Activated CD4-positive, CD25-positive, alpha-beta regulatory T cell (primary cell): ENCODE measurements around the gene CCBE1.

Experiments
- DNase-seq, 4 experiments: peaks; one replicate each; lab custom pipeline; 2025; lab: John Stamatoyannopoulos, UW

CCBE1 gene

DNA sequence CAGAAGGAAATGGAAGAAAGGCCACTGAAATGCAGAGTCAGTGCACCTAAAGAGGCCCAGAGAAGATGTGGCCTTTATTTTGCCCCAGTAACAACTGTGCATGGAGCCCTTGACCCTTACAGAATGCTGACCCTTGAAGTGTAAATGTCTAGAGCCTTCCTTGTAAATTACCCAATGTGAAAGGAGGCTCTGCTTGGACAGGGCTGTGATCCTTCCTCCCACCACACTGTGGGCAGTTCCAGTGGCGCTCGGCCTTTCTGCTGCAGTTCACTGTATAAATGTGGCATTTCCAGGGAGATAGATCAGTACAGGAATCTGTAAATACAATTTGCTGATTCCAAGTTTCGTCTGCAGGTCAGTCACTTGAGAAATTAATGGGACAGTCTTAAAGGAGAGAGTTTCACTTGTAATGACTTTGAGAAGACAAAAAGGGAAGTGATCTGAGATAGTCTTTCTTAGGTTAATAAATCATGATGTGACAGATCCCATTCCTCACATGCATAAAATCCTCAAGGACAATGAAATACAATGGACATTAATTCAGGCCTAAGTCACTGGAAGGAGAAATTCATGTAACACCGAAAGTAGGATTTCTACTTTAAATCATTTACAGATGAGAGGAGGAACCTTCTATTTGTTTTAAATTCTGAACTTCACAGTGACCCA, 204.3 kb downstream of the CCBE1 start:
- DNase-seq: no peak

DNA sequence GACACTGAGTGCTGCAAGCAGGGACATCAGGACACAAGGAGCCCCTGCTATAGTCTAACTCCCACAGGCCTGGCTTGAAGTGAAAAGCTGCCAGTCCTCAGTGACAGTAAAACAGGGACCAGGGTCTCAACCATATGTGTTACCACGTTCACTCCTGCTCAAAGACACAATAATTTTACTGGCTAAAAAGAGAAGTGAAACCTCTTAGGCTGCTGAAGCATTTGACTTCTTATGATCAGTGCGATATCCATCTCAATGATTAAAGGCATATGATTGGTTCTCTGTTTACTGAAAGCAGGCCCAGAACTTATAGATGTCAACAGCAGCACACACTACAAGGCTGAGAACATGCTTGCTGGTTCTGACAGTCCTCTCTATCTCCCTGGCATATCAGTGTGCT, 208.3 kb downstream of the CCBE1 start:
- no peak for DNase-seq

DNA sequence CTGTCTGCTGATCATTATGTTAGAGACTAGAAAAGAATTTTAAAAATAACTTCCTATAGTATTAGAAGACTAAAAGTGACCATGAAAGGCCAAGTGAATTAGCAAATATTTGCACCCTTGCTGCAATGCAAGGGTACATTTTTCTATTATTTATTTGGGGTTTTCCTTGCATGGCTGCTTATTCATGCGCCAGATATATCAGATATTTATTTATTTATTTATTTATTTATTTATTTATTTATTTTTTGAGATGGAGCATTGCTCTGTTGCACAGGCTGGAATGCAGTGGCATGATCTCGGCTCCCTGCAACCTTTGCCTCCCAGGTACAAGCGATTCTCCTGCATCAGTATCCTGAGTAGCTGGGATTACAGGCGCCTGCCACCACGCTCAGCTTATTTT, 211.8 kb downstream of the CCBE1 start:
- no peak for DNase-seq

DNA sequence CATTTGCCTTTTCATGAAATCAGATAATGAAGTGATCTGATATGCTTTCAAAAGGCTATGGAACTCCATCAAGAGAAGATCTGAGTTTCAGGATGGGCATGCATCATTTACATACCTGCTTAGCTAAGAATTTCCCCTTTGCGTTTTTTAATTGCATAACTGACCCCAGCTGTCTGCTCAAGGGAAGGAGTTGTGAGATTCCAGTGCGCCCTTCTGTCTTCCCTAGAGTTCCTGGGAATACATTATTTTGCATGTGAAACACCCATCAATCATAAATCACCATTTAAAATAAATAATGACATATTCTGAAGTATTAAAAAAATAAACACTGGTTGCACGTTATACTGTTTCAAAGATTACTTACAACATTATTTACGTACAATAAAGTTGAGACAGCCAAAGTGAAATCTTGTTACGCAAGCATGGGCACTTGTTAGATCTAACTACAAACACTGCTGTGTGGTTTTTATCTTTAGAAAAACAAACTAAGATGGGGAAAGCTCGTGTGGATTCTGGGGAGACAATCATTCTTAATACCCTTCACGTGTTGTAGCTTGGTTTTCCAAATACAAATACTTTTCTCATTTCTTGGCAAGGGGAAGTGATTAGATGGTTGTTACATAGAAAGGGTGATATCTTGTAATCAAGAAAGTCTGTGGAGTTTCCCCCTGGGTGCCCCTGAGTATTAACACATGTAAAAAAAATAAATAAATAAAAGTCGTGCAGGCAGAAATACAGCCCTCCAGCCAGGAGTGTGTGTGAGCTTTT, 212.5 kb downstream of the CCBE1 start:
- DNase-seq: no peak

DNA sequence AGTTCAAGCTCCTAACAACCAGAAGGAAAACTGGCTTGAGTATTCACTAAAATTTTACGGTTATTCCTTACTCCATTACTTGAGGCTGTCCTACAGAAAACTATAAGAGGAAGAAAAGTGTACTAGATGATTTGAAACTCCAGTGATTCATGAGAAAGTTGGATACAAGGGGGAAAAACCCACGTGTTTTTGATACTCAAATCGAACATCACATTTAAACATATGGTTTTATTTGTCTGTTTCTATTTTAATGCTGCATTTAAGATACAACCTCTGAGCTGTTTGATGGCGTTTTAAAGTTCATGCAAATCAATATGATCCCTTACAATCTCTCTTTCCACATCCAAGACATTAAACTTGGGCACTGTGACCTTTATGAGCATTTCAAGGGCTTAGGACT, 213.1 kb downstream of the CCBE1 start:
- DNase-seq: no peak

DNA sequence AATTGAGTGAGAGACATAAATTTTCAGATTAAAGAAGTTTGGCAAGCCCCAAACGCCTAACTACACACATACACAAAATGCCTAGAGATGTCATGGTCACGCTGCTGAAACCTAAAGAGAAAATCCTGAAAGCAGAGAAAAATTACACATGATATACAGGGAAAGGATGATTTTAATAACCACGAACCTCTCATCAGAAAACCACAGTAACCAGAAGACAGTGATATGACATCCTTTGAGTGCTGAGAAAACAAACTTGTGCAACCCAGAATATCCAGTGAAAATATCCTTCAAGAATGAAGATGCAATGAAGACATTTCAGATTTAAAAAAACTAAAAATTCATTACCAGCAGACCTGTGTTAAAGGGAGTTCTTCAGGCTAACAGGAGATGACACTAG, 215.8 kb downstream of the CCBE1 start:
- DNase-seq: no peak

DNA sequence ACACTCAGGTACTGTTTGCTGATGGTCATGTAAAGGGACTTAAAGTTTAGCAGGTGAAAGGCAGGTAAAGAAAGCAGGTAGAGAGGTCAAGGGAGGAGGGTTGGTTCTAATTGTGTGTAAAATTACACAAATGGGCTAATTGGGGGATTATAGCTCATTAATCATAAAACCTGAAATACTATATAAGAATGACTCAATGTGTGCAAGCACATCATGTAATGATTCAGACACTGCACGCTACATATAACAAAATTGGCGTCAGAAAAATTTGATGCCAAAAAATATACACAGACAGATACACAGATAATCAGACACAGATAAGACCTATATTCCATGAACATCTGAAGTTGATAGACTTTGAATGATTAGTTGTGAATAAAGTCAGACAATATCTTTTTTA, 217.4 kb downstream of the CCBE1 start:
- DNase-seq: no peak

DNA sequence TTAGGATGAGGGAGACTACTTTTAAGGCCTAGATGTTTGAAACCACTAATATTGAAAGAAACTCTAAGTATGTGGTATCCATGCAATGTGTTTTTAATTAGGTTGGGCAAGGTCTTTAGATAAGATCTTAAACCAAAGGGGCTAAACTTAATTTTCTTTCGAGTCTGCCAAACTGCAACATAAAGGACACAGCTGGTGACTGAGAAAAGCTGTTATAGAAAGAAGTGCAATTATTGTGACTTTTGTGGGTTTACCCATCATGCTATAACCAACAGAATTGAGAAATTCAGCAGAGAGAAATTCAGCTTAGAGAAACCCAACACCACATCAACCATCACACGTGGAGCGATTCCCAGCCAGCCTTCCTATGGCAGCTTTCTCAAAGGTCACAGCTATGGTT, 218.6 kb downstream of the CCBE1 start:
- DNase-seq: no peak

DNA sequence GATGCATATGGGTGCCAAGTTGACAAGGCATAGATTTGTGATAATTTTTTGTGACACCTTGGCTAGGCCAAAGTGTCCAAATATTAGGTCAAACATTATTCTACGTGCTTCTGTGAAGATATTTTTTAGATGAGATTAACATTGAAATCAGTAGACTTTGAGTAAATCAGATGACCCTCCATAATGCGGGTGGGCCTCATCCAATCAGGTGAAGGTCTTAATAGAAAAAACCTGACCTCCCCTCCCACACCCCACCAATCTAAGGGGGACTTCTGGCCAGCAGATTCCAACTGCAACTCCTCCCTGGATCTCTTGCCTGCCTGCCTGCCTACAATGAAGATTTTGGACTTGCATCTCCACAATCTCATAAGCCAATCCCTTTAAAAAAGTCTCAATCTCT, 219.4 kb downstream of the CCBE1 start:
- DNase-seq: no peak

DNA sequence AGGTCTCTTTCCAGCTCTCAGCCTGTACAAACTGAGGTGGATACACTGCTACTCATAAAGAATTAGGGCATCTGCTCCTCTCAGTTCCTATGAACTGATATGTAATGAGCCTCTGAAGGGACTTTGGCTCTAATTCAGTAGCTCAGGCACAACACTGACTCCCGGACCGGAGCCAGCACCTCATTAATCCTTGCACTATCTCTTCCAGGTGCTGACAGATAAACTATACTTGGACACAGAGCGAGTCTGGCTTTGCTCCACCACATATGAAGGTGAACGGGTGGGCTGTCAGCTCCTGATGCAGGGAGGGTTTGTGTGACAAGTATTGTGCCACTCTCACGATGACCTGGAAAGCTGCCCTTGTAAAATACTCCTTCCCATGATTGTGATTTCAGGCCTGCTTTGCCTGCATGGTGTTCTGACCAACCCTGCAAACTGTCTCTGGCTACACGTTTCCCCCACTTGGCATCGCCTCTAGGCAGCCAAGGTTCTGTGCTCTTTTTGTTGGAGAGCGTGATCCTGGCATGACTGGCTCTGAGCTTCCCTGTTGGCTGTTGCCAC, 226.6 kb downstream of the CCBE1 start:
- DNase-seq: no peak

DNA sequence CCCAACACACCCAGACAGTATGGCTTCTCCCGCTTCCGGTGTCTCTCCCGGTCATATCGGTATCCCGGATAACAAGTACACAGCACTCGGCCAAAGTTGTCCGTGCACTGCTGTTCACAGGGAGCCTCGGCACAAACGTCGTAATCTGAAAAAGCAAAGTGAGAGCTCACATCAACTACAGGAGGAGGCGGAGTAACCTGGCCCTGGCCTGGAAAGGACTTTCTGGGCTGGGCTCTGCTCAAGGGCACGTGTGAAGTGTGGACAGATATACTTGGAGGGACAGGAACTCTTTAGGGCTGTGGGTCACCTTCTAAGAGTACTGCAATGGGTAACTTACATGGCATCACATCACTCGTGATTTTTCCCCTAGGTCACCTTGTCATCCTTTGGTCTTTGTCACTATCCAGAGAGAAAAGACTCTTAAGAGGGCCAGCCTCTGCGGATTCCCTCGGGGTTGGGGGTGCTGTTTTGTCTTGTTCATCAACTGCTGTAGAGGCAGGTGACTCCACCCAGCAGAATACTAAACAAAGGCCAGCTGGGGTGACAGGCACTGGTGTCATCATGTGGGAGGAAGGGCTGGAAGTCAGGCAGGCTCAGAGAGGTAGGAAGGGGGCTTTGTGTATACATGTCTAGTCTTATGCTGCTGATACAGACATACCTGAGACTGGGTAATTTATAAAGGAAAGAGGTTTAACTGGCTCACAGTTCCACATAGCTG, 227.6 kb downstream of the CCBE1 start:
- DNase-seq: no peak

DNA sequence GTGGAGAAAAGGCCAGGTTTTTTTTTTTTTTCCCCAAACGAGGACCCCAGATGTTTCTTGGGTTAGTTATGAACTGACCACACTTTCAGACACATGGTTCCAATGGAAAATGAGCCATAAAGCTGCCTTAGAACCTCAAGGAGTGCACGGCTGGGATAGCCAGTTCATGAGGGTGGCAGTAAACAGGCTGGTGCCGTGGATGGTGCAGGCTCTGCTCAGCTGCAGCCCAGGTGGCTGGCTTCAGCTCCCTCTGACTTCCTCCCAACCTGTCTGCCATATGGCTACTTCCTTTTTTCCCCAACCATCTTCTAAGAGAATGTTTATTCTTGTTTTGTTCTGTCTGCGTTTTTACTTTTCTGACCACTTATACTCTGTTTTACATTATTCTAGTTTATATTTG, 228.4 kb downstream of the CCBE1 start:
- DNase-seq: no peak

DNA sequence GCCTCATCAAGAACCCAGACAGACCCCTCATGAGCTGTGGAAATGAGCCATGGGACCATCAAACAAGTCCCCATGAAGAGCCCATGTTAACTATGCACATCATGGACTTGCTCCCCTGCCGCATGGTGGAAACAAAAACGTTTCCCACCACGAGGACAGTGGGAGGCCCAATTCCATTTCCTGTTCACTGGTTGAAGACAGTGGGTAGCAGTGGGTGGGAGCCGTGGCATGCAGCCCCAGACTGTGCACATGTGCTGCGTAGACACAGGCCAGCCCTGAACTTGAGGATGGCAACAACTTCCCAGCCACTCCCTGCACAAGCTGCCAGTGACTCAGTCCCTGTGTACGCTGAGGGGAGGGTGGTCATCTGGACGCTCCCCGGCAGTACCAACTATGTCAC, 229.7 kb downstream of the CCBE1 start:
- DNase-seq: no peak

DNA sequence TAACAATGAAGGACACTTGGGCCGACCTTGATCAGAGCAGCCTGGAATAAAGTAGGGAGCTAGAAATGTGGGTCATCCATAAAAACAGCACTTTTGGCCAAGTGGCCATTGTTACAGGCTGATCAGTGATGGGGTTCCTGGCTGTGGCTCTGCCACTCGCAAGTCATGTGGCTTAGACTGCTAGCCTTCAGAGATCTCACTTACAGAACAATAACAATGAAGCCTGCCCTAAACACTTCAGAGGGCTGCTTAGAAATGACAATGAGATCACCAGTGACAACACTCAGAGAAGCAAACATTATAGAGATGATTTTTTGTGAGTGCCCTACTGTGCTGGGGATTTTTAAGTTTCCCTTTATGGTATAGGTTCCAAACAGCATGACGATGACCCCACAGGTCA, 230.2 kb downstream of the CCBE1 start:
- no peak for DNase-seq

DNA sequence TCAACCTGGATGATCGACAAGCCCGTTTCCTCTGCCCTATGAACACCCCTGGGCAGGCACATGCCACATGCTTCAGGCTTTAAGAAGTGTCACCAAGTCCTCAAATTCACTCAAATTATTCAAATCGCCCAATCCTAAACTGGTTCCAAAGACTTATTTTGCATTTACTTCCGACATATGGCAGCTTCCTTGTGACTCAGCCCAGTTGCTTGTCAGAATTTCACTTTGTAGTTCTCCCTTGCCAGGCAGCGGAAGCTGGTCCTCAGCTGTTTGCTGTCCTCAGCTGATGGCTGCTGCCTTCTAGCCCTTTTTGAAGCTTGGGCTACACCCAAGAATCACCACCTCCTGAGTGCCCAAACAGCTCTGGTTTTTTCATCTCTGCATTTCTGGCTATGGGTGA, 232.7 kb downstream of the CCBE1 start:
- DNase-seq: no peak

DNA sequence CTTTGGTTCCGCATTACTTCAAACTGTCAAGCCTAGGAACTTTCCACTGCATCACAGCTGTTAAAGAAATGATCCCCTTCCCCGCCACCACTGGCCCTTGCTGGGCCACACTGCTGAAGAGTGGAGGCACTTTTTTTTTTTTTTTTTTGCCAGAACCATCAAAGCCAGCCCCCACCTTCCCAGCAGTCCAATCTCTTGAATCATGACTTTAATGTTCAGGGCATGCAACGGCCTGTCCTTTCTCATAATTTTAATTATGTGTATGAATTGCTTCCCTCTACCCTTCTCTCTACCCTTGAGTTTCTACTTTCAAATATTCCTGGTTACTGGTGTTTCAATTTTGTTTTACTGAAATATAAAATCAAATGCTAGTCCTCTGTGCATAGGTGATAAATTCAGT, 236.1 kb downstream of the CCBE1 start:
- no peak for DNase-seq

DNA sequence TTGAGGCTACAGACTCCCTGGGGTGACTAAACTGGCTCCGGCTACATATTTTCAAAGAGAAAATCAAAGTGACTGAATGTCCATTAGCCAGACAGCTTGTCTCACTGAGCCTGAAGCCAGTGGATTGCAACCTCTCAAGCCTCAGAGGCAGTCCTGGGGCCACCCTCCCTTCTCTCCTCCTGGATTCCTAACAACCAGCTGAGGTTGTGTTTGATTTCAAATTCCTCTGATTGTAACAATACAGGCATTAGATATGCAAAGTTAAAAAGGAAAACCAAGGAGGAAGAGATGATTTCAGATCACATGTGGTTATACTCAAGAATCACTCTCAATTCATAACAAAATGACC, 237.2 kb downstream of the CCBE1 start:
- DNase-seq: no peak

DNA sequence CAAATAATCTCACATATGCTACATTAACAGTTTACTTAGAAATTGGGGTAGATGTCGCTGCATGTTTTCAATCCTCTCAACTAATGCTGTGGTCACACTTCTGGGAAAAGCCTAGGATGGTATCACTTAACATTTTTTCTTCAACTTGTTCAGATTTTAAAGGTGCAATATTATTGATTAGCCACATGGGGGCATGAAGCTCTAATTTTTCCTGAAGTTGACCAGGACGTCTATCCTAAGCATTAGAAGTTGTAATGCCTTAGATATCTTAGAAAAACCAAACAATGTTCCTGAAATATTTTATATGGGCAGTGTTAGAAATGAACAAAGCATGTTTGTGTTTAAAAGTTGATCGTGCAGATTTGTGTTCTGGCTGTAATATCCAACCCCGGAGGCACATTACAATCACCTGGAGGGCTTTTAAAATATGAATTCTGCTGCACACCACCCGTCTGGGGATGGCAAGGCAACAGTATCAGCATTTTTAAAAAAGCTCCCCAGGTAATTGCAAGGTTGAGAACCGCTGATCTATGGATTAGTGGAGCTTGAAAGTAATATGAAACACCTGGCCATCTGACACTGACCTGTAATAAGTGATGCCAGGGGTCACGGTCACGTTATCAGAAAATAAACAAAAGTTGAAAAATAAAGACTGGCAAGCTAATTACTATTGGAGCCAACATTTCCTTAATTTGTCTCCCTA, 237.7 kb downstream of the CCBE1 start:
- no peak for DNase-seq

DNA sequence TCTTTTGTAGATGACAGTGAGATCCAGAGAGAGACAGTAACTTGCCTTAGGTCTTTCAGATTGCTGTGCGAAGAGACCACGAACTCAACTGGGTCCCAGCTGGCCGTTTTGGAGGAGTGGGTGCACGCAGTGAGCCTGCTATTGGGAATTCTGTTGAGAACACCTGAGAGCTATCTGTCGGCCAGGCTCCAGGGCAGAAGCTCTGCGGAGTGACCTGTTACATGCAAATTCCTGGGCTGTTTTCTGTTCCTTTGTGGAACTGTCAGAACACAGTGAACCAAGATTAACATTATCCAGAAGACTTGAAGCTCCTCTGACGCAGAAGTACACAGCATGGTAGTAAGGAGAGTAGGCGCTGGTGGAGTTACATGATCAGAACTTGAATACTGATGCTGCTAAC, 238.6 kb downstream of the CCBE1 start:
- no peak for DNase-seq

DNA sequence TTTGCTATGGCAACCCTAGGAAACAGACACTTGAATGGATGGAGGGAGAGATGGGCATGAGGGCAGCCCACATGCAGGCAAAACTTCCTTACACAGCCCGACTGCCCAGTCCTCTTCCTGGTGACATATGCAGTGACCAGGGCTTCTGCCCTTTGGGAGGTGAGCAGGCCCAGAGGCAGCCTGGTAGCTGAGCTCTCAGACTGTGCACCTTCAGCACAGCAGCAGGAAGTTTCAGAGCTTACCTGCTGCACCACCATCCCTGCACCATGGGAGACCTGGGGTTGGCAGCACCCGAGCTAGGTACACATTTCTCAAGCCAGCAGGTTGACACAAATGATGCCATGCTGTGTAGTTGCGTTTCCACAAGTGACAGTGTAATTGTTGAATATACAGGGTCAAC, 240.6 kb downstream of the CCBE1 start:
- DNase-seq: no peak

DNA sequence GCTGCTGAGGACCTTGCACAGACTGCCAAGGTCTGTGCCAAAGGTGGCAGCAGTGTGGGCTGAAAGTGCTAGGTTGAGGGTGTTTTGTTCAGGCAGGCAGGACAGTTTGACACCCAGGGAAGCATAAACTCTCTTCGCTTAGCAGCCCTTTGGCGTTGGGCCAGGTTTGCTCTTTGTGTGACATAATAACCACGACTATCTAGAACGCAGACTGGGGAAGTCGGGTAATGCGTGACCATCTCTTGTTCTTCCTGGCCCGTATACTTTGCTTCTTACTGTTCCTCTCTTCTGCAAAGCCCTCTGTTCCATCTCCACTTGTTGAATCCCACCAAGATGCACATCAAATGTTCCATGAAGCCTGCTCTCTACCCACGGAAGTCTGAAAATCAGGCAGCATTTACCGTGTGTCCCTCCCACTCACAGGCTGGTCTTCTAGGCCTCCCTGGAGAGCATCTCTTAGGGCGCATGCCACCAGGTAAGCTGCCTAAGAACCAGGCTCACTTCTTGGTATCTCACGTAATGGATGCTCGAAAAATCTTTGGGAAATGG, 241.4 kb downstream of the CCBE1 start:
- no peak for DNase-seq
